WTC11 (cell line): ENCODE measurements around the gene MYOM1. TPM values are rescaled to one million over a fixed set of nuclear protein-coding genes. Genes with fewer than 3 reads are reported as not detected.

Experiments
- ATAC-seq: fragments of 200-7000 bp; cut with Tn5 transposase; 2 replicates; pipeline ENCODE4 v1.10.0; 2021; ENCODE audit warnings: mild to moderate bottlenecking, moderate library complexity
- CTCF ChIA-PET: fragments of 300-600 bp; sonication (Branson Sonifier 250); formaldehyde crosslinking; loops from one replicate; lab custom pipeline; 2021; ENCODE audit warnings: antibody characterized with exemption; lab: Charles Lee
- POLR2A ChIA-PET: fragments of 350-600 bp; sonication (Branson Sonifier 250); formaldehyde crosslinking; loops from one replicate; lab custom pipeline; 2021; ENCODE audit warnings: antibody characterized with exemption; lab: Charles Lee
- DNase-seq: peaks from one replicate; pipeline ENCODE4 v3.0.0; 2021; ENCODE audit warnings: low spot score
- H3K27ac Mint-ChIP-seq: 2 replicates; pipeline ENCODE4 v1.8.0; 2021; ENCODE audit warnings: mixed read lengths
- H3K27me3 Mint-ChIP-seq: 2 replicates; pipeline ENCODE4 v1.8.0; 2021; ENCODE audit warnings: low read depth, mild to moderate bottlenecking, moderate library complexity, mixed read lengths
- H3K36me3 Mint-ChIP-seq: 2 replicates; pipeline ENCODE4 v1.8.0; 2021; ENCODE audit warnings: mixed read lengths
- H3K4me1 Mint-ChIP-seq: 2 replicates; pipeline ENCODE4 v1.8.0; 2022; ENCODE audit warnings: mixed read lengths
- H3K4me3 Mint-ChIP-seq: 2 replicates; pipeline ENCODE4 v1.8.0; 2021; ENCODE audit warnings: mild to moderate bottlenecking, moderate library complexity, mixed read lengths
- H3K9me3 Mint-ChIP-seq: 2 replicates; pipeline ENCODE4 v1.8.0; 2021; ENCODE audit warnings: mixed read lengths
- ARID4B ChIP-seq: sonication (generic); formaldehyde crosslinking; IDR thresholded peaks from 2 replicates; pipeline ENCODE4 v1.8.0; 2023; ENCODE audit warnings: missing genetic modification reagents, mild to moderate bottlenecking, borderline replicate concordance
- CBFB ChIP-seq: sonication (generic); formaldehyde crosslinking; IDR thresholded peaks from 2 replicates; pipeline ENCODE4 v1.8.1; 2022; ENCODE audit warnings: mild to moderate bottlenecking, low read depth, missing genetic modification reagents
- ESRRA ChIP-seq: sonication (generic); formaldehyde crosslinking; IDR thresholded peaks from 2 replicates; pipeline ENCODE4 v1.8.1; 2022; ENCODE audit warnings: mild to moderate bottlenecking, missing genetic modification reagents, borderline replicate concordance
- GTF2I ChIP-seq: fragments of 250-450 bp; sonication (Bioruptor Pico); conservative IDR thresholded peaks from 2 replicates; pipeline ENCODE4 v1.4.0; 2021; ENCODE audit warnings: mild to moderate bottlenecking
- HMGA2 ChIP-seq: fragments of 250-450 bp; sonication (Bioruptor Pico); IDR thresholded peaks from 2 replicates; pipeline ENCODE4 v1.4.0; 2021; ENCODE audit warnings: mild to moderate bottlenecking, moderate library complexity
- IRF2 ChIP-seq: sonication (generic); formaldehyde crosslinking; IDR thresholded peaks from 2 replicates; pipeline ENCODE4 v1.8.0; 2022; ENCODE audit warnings: low read depth, missing genetic modification reagents, borderline replicate concordance
- MXD4 ChIP-seq: fragments of 250-450 bp; sonication (Bioruptor Pico); IDR thresholded peaks from 2 replicates; pipeline ENCODE4 v1.8.0; 2021; ENCODE audit warnings: mild to moderate bottlenecking, moderate library complexity, borderline replicate concordance
- NR3C1 ChIP-seq: sonication (generic); formaldehyde crosslinking; conservative IDR thresholded peaks from 2 replicates; pipeline ENCODE4 v1.8.1; 2023; ENCODE audit warnings: low read depth, mild to moderate bottlenecking, missing genetic modification reagents
- OVOL2 ChIP-seq: fragments of 250-450 bp; sonication (Bioruptor Pico); IDR thresholded peaks from 2 replicates; pipeline ENCODE4 v1.9.0; 2021; ENCODE audit warnings: mild to moderate bottlenecking, borderline replicate concordance
- SMAD4 ChIP-seq: sonication (generic); formaldehyde crosslinking; IDR thresholded peaks from 2 replicates; pipeline ENCODE4 v1.8.0; 2022; ENCODE audit warnings: mild to moderate bottlenecking, missing genetic modification reagents
- TCF7 ChIP-seq: sonication (generic); formaldehyde crosslinking; IDR thresholded peaks from 2 replicates; pipeline ENCODE4 v1.8.0; 2022; ENCODE audit warnings: mild to moderate bottlenecking, low read depth, missing genetic modification reagents, moderate library complexity
- USF1 ChIP-seq: sonication (generic); formaldehyde crosslinking; IDR thresholded peaks from 2 replicates; pipeline ENCODE4 v1.8.0; 2022; ENCODE audit warnings: mild to moderate bottlenecking, missing genetic modification reagents
- ZNF121 ChIP-seq: sonication (generic); formaldehyde crosslinking; IDR thresholded peaks from 2 replicates; pipeline ENCODE4 v1.8.0; 2023; ENCODE audit warnings: missing genetic modification reagents
- ZNF138 ChIP-seq: sonication (generic); formaldehyde crosslinking; conservative IDR thresholded peaks from 2 replicates; pipeline ENCODE4 v1.8.1; 2022; ENCODE audit warnings: mild to moderate bottlenecking, moderate library complexity, missing genetic modification reagents
- ZNF317 ChIP-seq: sonication (generic); formaldehyde crosslinking; IDR thresholded peaks from 2 replicates; pipeline ENCODE4 v1.8.1; 2023; ENCODE audit warnings: low read depth, mild to moderate bottlenecking, moderate library complexity, missing genetic modification reagents, borderline replicate concordance
- ZNF396 ChIP-seq: fragments of 250-450 bp; sonication (Bioruptor Pico); IDR thresholded peaks from 2 replicates; pipeline ENCODE4 v1.8.0; 2021; ENCODE audit warnings: mild to moderate bottlenecking, moderate library complexity, borderline replicate concordance
- total RNA-seq: library from RNA; stranded (reverse); gene quantifications from 3 replicates; pipeline ENCODE4 v1.2.3, GENCODE V29; 2021
- TF ChIP-seq, protein P1 (sequence below): sonication (generic); formaldehyde crosslinking; IDR thresholded peaks from 2 replicates; pipeline ENCODE4 v1.8.1; 2022; ENCODE audit warnings: low read depth, missing genetic modification reagents, borderline replicate concordance
- TF ChIP-seq, protein P2 (sequence below): sonication (generic); formaldehyde crosslinking; IDR thresholded peaks from 2 replicates; pipeline ENCODE4 v1.8.1; 2023; ENCODE audit warnings: mild to moderate bottlenecking, moderate library complexity, missing genetic modification reagents
- TF ChIP-seq, protein P3 (sequence below): sonication (generic); formaldehyde crosslinking; IDR thresholded peaks from 2 replicates; pipeline ENCODE4 v1.8.1; 2023; ENCODE audit warnings: mild to moderate bottlenecking, missing genetic modification reagents

MYOM1 gene
- total RNA-seq, 1 experiment from 2014 or later, result 0.35 TPM

- TF ChIP-seq NR3C1 (CRISPR knock-in tag) (no peak), ARID4B (CRISPR knock-in tag) (no peak), ZNF121 (CRISPR knock-in tag) (no peak), TCF7 (CRISPR knock-in tag) (no peak), HMGA2 (CRISPR knock-in tag) (no peak), ZNF317 (no peak), GTF2I (CRISPR knock-in tag) (no peak), SMAD4 (no peak)
These were observed 26.4 kb downstream of the MYOM1 start (continued) for GRCh38 chr18:3193331-3193730.

GRCh38 chr18:3192752-3193151 is 27.0 kb downstream of the MYOM1 start:
- Mint-ChIP-seq H3K36me3 (no peaks in the 10 kb centered on the region), H3K27me3 (no peaks in the 10 kb centered on the region), H3K9me3 (no peaks in the 10 kb centered on the region), H3K4me1 (no peaks in the 10 kb centered on the region), H3K4me3 (no peak overlapping the region), H3K27ac (no peak overlapping the region)
- ChIA-PET CTCF (no interaction called here), POLR2A (no interaction called here)
- DNase-seq (no peak), ATAC-seq (no peak)
- TF ChIP-seq OVOL2 (CRISPR knock-in tag) (no peak), ZNF396 (CRISPR knock-in tag) (no peak), ESRRA (CRISPR knock-in tag) (no peak), GTF2I (CRISPR knock-in tag) (no peak), ZNF138 (CRISPR knock-in tag) (no peak), ZNF317 (no peak), CBFB (CRISPR knock-in tag) (no peak), IRF2 (CRISPR knock-in tag) (no peak), MXD4 (CRISPR knock-in tag) (no peak), USF1 (CRISPR knock-in tag) (no peak)
- TF ChIP-seq, protein P1, sequence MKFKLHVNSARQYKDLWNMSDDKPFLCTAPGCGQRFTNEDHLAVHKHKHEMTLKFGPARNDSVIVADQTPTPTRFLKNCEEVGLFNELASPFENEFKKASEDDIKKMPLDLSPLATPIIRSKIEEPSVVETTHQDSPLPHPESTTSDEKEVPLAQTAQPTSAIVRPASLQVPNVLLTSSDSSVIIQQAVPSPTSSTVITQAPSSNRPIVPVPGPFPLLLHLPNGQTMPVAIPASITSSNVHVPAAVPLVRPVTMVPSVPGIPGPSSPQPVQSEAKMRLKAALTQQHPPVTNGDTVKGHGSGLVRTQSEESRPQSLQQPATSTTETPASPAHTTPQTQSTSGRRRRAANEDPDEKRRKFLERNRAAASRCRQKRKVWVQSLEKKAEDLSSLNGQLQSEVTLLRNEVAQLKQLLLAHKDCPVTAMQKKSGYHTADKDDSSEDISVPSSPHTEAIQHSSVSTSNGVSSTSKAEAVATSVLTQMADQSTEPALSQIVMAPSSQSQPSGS, result no peak
- TF ChIP-seq, protein P2, sequence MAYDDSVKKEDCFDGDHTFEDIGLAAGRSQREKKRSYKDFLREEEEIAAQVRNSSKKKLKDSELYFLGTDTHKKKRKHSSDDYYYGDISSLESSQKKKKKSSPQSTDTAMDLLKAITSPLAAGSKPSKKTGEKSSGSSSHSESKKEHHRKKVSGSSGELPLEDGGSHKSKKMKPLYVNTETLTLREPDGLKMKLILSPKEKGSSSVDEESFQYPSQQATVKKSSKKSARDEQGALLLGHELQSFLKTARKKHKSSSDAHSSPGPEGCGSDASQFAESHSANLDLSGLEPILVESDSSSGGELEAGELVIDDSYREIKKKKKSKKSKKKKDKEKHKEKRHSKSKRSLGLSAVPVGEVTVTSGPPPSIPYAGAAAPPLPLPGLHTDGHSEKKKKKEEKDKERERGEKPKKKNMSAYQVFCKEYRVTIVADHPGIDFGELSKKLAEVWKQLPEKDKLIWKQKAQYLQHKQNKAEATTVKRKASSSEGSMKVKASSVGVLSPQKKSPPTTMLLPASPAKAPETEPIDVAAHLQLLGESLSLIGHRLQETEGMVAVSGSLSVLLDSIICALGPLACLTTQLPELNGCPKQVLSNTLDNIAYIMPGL (CRISPR knock-in tag), result no peak
- TF ChIP-seq, protein P3, sequence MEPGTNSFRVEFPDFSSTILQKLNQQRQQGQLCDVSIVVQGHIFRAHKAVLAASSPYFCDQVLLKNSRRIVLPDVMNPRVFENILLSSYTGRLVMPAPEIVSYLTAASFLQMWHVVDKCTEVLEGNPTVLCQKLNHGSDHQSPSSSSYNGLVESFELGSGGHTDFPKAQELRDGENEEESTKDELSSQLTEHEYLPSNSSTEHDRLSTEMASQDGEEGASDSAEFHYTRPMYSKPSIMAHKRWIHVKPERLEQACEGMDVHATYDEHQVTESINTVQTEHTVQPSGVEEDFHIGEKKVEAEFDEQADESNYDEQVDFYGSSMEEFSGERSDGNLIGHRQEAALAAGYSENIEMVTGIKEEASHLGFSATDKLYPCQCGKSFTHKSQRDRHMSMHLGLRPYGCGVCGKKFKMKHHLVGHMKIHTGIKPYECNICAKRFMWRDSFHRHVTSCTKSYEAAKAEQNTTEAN (CRISPR knock-in tag), result no peak
